Measurements from ENCODE around the gene PRLR. TPM values are rescaled to one million over a fixed set of nuclear protein-coding genes. Genes with fewer than 3 reads are reported as not detected.

PRLR gene
- total and polyA plus RNA-seq, 2 of the 13 experiments (the other 11 are each of a cell fraction or from before 2014, with no cell fraction given), result 12.2 to 13.3 TPM

GRCh38 chr5:35059251-35059650 is 171.0 kb downstream of the PRLR start:
- ChIA-PET POLR2A (no interaction called here), CTCF (ENCODE audit: low intra/inter-chr PET ratio, low total read pairs) (no interaction called here)
- Histone ChIP-seq H2AFZ (ENCODE audit: low read length) (no peak overlapping the region), H3K4me3 (replicated peaks in 1 of 3; ENCODE audit: insufficient read depth in 1 of 3, low read depth in 2 of 3, low read length in 3 of 3) (no peak overlapping the region), H3K9ac (ENCODE audit: insufficient read depth, low read depth, low read length) (no peak overlapping the region), H3K27ac (ENCODE audit: extremely low read length, insufficient read depth, low read length) (no peak overlapping the region), H4K20me1 (ENCODE audit: insufficient read depth, low read length) (no peaks in the 10 kb centered on the region), H3K36me3 (replicated peaks in 1 of 2; ENCODE audit: control insufficient read depth in 1 of 2, insufficient read depth in 2 of 2, low read length in 2 of 2) (no peaks in the 10 kb centered on the region), H3K79me2 (ENCODE audit: insufficient read depth, low read length) (no peaks in the 10 kb centered on the region), H3K27me3 (ENCODE audit: control insufficient read depth in 1 of 2, insufficient read depth in 2 of 2, low read length in 2 of 2) (no peaks in the 10 kb centered on the region), H3K4me2 (ENCODE audit: low read depth, low read length) (no peak overlapping the region), H3K9me3 (ENCODE audit: low read length) (no peaks in the 10 kb centered on the region), H3K4me1 (ENCODE audit: insufficient read depth, low read length) (no peaks in the 10 kb centered on the region)
- DNase-seq (ENCODE audit: low spot score) (no peak), FAIRE-seq (no peak), ATAC-seq (no peak)
- in situ Hi-C loops (cut with HindIII; ENCODE audit: extremely low pct_ligation_motif_present, low pct_unique_long_range_greater_than_20kb), result no loop called here
- intact Hi-C loops (cut with micrococcal nuclease; ENCODE audit: unreplicated experiment), result no loop called here
- no TSS peak for BruUV-seq (replicated peaks)
- TF ChIP-seq SP140L (CRISPR knock-in tag; IDR thresholded peaks at IDR 0.05; ENCODE audit: borderline replicate concordance) (no peak), ZBTB42 (CRISPR knock-in tag; IDR thresholded peaks at IDR 0.05) (no peak), ZNF782 (CRISPR knock-in tag; IDR thresholded peaks at IDR 0.05; ENCODE audit: borderline replicate concordance) (no peak), ERF (CRISPR knock-in tag; IDR thresholded peaks at IDR 0.05) (no peak), ZHX1 (CRISPR knock-in tag; IDR thresholded peaks at IDR 0.05; ENCODE audit: low read depth) (no peak), SKIL (CRISPR knock-in tag; IDR thresholded peaks at IDR 0.05; ENCODE audit: borderline replicate concordance) (no peak), BRD4 (CRISPR knock-in tag; IDR thresholded peaks at IDR 0.05) (no peak), SOX13 (IDR thresholded peaks at IDR 0.05) (no peak), SOX13 (CRISPR knock-in tag; conservative IDR thresholded peaks at IDR 0.05 in 1 of 2, IDR thresholded peaks at IDR 0.05 in 1 of 2) (no peak), KAT2B (IDR thresholded peaks at IDR 0.05; ENCODE audit: borderline replicate concordance, low read depth, low read length) (no peak), GABPB1 (CRISPR knock-in tag; IDR thresholded peaks at IDR 0.05) (no peak), MXD4 (CRISPR knock-in tag; IDR thresholded peaks at IDR 0.05) (no peak), ZKSCAN1 (IDR thresholded peaks at IDR 0.05; ENCODE audit: low read length) (no peak), LBX2 (CRISPR knock-in tag; IDR thresholded peaks at IDR 0.05; ENCODE audit: borderline replicate concordance) (no peak)
